ENCODE results near the gene PLA2G12B. TPM values are rescaled to one million over a fixed set of nuclear protein-coding genes. Genes with fewer than 3 reads are reported as not detected.

PLA2G12B gene
- total RNA-seq, 1 donor from 2014 or later = not detected

DNA sequence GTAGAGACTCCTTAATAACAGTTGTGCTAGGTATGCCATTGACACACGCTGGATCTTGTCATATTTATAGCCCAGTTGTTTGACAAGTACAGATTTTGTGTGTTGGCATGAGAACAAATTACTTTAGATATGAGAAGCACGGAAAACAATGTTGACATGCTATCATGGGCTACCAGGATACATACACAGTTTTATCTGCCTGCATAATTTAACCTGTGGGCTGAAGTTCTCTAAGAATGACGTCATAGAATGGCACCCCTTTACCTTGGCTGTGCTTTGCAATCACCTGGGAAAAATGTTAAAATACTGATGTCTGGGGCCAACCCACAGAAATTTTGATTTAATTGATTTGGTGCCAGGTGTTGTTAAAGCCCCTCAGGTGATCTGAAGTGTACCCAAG, 2.8 kb downstream of the PLA2G12B start:
- TF ChIP-seq, protein P1, sequence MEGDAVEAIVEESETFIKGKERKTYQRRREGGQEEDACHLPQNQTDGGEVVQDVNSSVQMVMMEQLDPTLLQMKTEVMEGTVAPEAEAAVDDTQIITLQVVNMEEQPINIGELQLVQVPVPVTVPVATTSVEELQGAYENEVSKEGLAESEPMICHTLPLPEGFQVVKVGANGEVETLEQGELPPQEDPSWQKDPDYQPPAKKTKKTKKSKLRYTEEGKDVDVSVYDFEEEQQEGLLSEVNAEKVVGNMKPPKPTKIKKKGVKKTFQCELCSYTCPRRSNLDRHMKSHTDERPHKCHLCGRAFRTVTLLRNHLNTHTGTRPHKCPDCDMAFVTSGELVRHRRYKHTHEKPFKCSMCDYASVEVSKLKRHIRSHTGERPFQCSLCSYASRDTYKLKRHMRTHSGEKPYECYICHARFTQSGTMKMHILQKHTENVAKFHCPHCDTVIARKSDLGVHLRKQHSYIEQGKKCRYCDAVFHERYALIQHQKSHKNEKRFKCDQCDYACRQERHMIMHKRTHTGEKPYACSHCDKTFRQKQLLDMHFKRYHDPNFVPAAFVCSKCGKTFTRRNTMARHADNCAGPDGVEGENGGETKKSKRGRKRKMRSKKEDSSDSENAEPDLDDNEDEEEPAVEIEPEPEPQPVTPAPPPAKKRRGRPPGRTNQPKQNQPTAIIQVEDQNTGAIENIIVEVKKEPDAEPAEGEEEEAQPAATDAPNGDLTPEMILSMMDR (IDR thresholded peaks at IDR 0.05) = no peak

DNA sequence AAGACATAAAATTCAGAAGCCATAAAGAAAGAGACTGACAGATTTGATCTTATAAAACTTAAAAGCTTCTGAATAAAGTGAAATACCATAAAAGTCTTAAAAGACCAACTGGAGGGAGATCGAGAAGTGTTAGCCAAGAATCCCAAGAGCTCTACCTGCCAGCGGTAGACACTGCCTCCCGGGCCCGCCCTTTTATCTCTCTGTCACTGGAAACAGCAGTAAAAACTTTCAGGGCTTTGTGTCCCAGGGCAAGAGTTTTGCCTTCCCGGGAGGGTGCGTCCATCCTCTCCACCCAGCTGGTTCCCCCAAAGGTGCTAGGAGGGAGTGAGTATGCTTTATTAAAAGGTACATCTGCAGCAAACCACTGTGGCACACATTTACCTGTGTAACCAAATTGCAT, 5.8 kb downstream of the PLA2G12B start:
- TF ChIP-seq, protein P1 (IDR thresholded peaks at IDR 0.05) = no peak
- Mint-ChIP-seq H3K27ac (ENCODE audit: unreplicated experiment) (no peak overlapping the region), H3K4me1 (ENCODE audit: unreplicated experiment) (peaks cover 1% of the 10 kb centered on the region), H3K36me3 (ENCODE audit: unreplicated experiment) (peaks cover 2% of the 10 kb centered on the region), H3K4me3 (ENCODE audit: unreplicated experiment) (no peak overlapping the region), H3K9me3 (ENCODE audit: unreplicated experiment) (no peaks in the 10 kb centered on the region), H3K27me3 (ENCODE audit: unreplicated experiment) (peaks cover 4% of the 10 kb centered on the region)
- DNase-seq (ENCODE audit: extremely low spot score, unreplicated experiment) = no peak

More for the DNA sequence above, 2.8 kb downstream of the PLA2G12B start:
- peaks cover 4% of the 10 kb centered on the region for H3K4me1 Mint-ChIP-seq (ENCODE audit: unreplicated experiment)
- no peak overlapping the region for H3K4me3 Mint-ChIP-seq (ENCODE audit: unreplicated experiment)
- H3K27ac Mint-ChIP-seq (ENCODE audit: unreplicated experiment) = no peak overlapping the region
- H3K9me3 Mint-ChIP-seq (ENCODE audit: unreplicated experiment) = no peaks in the 10 kb centered on the region
- peaks cover 2% of the 10 kb centered on the region for H3K36me3 Mint-ChIP-seq (ENCODE audit: unreplicated experiment)
- DNase-seq (ENCODE audit: extremely low spot score, unreplicated experiment) = no peak
- H3K27me3 Mint-ChIP-seq (ENCODE audit: unreplicated experiment) = peaks cover 2% of the 10 kb centered on the region

DNA sequence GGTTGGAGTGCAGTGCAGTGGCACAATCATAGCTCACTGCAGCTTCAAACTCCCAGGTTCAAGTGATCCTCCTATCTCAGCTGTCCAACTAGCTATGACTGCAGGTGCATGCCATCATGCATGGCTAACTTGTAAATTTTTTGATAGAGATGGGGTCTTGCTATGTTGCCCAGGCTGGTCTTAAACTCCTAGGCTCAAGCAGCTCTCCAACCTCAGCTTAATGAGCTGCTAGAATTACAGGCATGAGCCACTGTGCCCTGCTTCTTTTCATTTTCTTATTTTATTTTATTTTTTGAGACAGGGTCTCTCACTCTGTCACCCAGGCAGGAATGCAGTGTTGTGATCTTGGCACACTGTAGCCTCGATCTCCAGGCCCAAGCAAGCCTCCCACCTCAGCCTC, 7.6 kb downstream of the PLA2G12B start:
- Mint-ChIP-seq H3K36me3 (ENCODE audit: unreplicated experiment) (peaks cover 2% of the 10 kb centered on the region), H3K4me3 (ENCODE audit: unreplicated experiment) (no peak overlapping the region), H3K27ac (ENCODE audit: unreplicated experiment) (no peak overlapping the region), H3K4me1 (ENCODE audit: unreplicated experiment) (no peaks in the 10 kb centered on the region), H3K27me3 (ENCODE audit: unreplicated experiment) (peaks cover 4% of the 10 kb centered on the region), H3K9me3 (ENCODE audit: unreplicated experiment) (no peaks in the 10 kb centered on the region)
- no peak for DNase-seq (ENCODE audit: extremely low spot score, unreplicated experiment)
- TF ChIP-seq, protein P1 (IDR thresholded peaks at IDR 0.05) = no peak

DNA sequence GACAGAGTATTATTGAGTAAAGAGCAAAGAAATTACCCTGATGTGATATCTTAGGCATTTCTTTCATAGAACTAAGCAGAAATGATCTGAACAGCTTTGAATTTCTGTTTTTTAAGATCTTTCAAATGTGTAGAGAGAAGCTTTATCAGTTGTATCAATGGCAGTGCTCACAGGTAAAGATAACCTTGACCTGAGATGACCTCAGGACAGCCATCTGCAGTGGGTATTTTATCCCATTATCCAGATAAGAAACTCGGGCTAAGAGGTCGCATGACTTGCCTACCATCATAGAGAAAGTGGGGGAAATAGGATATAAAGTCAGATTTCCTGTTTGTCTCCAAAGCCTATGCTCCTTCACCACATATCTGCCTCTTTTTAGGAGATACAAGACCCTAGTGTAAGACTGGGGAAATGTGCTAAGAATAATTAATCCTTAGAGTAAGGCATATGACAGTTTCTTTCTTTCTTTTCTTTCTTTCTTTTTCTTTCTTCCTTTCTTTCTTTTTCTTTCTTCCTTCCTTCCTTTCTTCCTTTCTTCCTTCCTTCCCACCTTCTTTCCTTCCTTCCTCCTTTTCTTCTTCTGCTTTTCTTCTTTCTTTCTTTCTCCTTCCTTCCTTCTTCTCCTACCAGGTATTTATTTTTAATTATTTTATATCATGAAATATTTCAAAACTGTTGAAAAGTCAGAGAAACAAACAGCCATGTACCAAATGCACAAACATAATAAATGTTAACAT, 10.9 kb downstream of the PLA2G12B start:
- H3K4me1 Mint-ChIP-seq (ENCODE audit: unreplicated experiment) = no peaks in the 10 kb centered on the region
- no peak overlapping the region for H3K27ac Mint-ChIP-seq (ENCODE audit: unreplicated experiment)
- peaks cover 4% of the 10 kb centered on the region for H3K27me3 Mint-ChIP-seq (ENCODE audit: unreplicated experiment)
- no peak for DNase-seq (ENCODE audit: extremely low spot score, unreplicated experiment)
- TF ChIP-seq, protein P1 (IDR thresholded peaks at IDR 0.05) = no peak
- H3K36me3 Mint-ChIP-seq (ENCODE audit: unreplicated experiment) = peaks cover 2% of the 10 kb centered on the region
- H3K9me3 Mint-ChIP-seq (ENCODE audit: unreplicated experiment) = no peaks in the 10 kb centered on the region
- H3K4me3 Mint-ChIP-seq (ENCODE audit: unreplicated experiment) = no peak overlapping the region

DNA sequence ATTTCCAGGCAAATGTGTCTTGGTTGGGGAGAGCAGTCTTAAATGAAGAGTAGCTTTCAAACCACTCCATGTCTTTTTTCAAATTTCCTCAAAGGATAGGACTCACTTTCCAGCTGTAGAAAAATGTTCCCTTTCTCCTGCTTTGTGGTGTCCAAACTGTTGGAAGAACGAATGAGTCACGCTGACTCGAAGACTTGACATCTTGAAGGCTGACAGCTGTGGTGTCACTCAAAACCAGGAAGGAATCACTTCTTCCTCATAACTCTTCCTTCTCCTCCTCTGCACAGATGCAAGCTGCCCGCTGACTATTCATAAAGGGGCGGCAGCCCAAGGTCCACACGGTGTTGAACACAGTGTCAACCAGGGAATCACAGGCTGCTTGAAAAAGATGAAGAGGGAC, 19.2 kb downstream of the PLA2G12B start:
- Mint-ChIP-seq H3K27me3 (ENCODE audit: unreplicated experiment) (no peaks in the 10 kb centered on the region), H3K9me3 (ENCODE audit: unreplicated experiment) (no peaks in the 10 kb centered on the region), H3K27ac (ENCODE audit: unreplicated experiment) (no peak overlapping the region), H3K4me1 (ENCODE audit: unreplicated experiment) (no peaks in the 10 kb centered on the region), H3K4me3 (ENCODE audit: unreplicated experiment) (no peak overlapping the region), H3K36me3 (ENCODE audit: unreplicated experiment) (peaks cover 9% of the 10 kb centered on the region)
- no peak for DNase-seq (ENCODE audit: extremely low spot score, unreplicated experiment)
- TF ChIP-seq, protein P1 (IDR thresholded peaks at IDR 0.05) = no peak

Measured in osteocyte (in vitro differentiated cells).